Heart left ventricle (tissue), 13 donors: ENCODE results near the gene SEMA4F.

Source experiments
- POLR2A ChIP-seq, 2 donors: fragments of 450-650 bp; IDR thresholded peaks; one replicate each; pipeline ENCODE4 v1.6.1; 2017; ENCODE audit warnings: antibody characterized with exemption in 2 of 2, mild to moderate bottlenecking in 2 of 2, moderate library complexity in 2 of 2
- TF ChIP-seq, protein P1 (sequence below), 12 donors: fragments of 200-600 bp; sonication (generic) in 4 of 12; IDR thresholded peaks; one replicate each; pipeline versions ENCODE4 v1.5.0 to v1.8.0; 2018 to 2022; ENCODE audit warnings: antibody characterized with exemption in 12 of 12, mild to moderate bottlenecking in 5 of 12
- donor health status: ischemic (EF 13 %, LVEDD 7.1; RV severe dilation, severe dysfunction).
- donor health status: DM: no; HTN: yes; CAD: no.
- donor health status: DM: no; HTN: no; CAD: no.
- donor health status: ischemic (EF 25% LVEDD 6.9; RV normal size, moderate dysfunction).
- donor health status: ischemic (EF 25% LVEDD 5.7; RV mildly dilated, moderate dysfunction).
- donor health status: ischemic (EF 35%, LVEDD 5.7; RV mildly dilated, moderate dysfunction).
- donor health status: nonischemic (EF 11% LVEDD 7.7; RV severe dilation, severe dysfunction).
- donor health status: DM: yes; HTN: yes; CAD: no.
- donor health status: PGD.
- donor health status: ischemic (EF 29% LVEDD 5.4; RV normal size, mild dysfunction).
- donor health status: nonischemic (EF 23%, LVEDD 6.1; RV moderate dilation, normal function).

DNA sequence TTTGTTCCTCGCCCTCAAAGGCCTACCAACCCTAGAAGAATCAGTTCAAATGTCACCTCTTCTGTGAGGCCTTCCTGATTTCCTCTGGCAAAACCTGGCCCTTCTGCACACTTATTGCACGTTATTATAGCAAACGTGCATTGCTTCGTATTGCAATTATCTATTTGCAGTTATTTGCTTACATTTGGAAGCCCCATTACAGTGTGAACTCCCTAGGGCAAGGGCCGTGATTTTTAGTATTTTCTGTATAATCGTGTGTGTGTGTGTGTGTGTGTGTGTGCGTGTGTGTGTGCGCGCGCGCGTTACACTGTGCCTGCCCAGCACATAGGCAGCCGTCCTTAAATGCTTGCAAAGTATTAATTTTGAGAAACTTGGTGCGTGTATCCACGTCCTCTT lies 460 bp upstream of the SEMA4F start:
- no peak for TF ChIP-seq POLR2A (IDR thresholded peaks at IDR 0.05)
- TF ChIP-seq, protein P1, sequence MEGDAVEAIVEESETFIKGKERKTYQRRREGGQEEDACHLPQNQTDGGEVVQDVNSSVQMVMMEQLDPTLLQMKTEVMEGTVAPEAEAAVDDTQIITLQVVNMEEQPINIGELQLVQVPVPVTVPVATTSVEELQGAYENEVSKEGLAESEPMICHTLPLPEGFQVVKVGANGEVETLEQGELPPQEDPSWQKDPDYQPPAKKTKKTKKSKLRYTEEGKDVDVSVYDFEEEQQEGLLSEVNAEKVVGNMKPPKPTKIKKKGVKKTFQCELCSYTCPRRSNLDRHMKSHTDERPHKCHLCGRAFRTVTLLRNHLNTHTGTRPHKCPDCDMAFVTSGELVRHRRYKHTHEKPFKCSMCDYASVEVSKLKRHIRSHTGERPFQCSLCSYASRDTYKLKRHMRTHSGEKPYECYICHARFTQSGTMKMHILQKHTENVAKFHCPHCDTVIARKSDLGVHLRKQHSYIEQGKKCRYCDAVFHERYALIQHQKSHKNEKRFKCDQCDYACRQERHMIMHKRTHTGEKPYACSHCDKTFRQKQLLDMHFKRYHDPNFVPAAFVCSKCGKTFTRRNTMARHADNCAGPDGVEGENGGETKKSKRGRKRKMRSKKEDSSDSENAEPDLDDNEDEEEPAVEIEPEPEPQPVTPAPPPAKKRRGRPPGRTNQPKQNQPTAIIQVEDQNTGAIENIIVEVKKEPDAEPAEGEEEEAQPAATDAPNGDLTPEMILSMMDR (IDR thresholded peaks at IDR 0.05): no peak
